Activated naive CD4-positive, alpha-beta T cell (primary cell): ENCODE results near the gene TLK1.
"Not testable (repeated sequence)": the region's sequence is repeated elsewhere in the genome, so short reads cannot be mapped to it uniquely, and the experiment has no call there.

ENCODE experiments used
- DNase-seq, 4 experiments: peaks; one replicate each; lab custom pipeline; 2025; lab: John Stamatoyannopoulos, UW

TLK1 gene

GRCh38 chr2:171084128-171084527 lies 76.6 kb downstream of the TLK1 start:
- DNase-seq: no peak

GRCh38 chr2:171083451-171083850 lies 77.2 kb downstream of the TLK1 start:
- no peak for DNase-seq

GRCh38 chr2:171081649-171082111 lies 79.0 kb downstream of the TLK1 start:
- DNase-seq: no peak

GRCh38 chr2:171080607-171081006 lies 80.1 kb downstream of the TLK1 start:
- no peak for DNase-seq

GRCh38 chr2:171076422-171076821 lies 84.3 kb downstream of the TLK1 start:
- DNase-seq: not testable (repeated sequence)

- DNase-seq: no peak
Observed at GRCh38 chr2:171072164-171072563, 88.5 kb downstream of the TLK1 start.

GRCh38 chr2:171069286-171069956 lies 91.3 kb downstream of the TLK1 start:
- DNase-seq: no peak

GRCh38 chr2:171066110-171066509 lies 94.6 kb downstream of the TLK1 start:
- DNase-seq: no peak

GRCh38 chr2:171057575-171057974 lies 103.1 kb downstream of the TLK1 start:
- no peak for DNase-seq

GRCh38 chr2:171056307-171056706 lies 104.4 kb downstream of the TLK1 start:
- no peak for DNase-seq

GRCh38 chr2:171049691-171050090 lies 111.0 kb downstream of the TLK1 start:
- no peak for DNase-seq

- DNase-seq: no peak
Observed at GRCh38 chr2:171046048-171046560, 114.6 kb downstream of the TLK1 start.

- no peak for DNase-seq
Observed at GRCh38 chr2:171044416-171044815, 116.3 kb downstream of the TLK1 start.

- DNase-seq: no peak
Observed at GRCh38 chr2:171042253-171042969, 118.3 kb downstream of the TLK1 start.

GRCh38 chr2:171036532-171036931 lies 124.2 kb downstream of the TLK1 start:
- DNase-seq: no peak

- DNase-seq: no peak
Observed at GRCh38 chr2:171034315-171034714, 126.4 kb downstream of the TLK1 start.

GRCh38 chr2:171025214-171025613 lies 135.5 kb downstream of the TLK1 start:
- no peak for DNase-seq

GRCh38 chr2:171018522-171018921 lies 142.2 kb downstream of the TLK1 start:
- DNase-seq: no peak

- no peak for DNase-seq
Observed at GRCh38 chr2:171016125-171016524, 144.6 kb downstream of the TLK1 start.

- DNase-seq: no peak
Observed at GRCh38 chr2:171013851-171014250, 146.8 kb downstream of the TLK1 start.

- no peak for DNase-seq
Observed at GRCh38 chr2:171009386-171009785, 151.3 kb downstream of the TLK1 start.

- no peak for DNase-seq
Observed at GRCh38 chr2:171008550-171009205, 152.0 kb downstream of the TLK1 start.

GRCh38 chr2:171004833-171005232 lies 155.9 kb downstream of the TLK1 start:
- no peak for DNase-seq
